ENCODE data around the gene FOXR2. TPM values are rescaled to one million over a fixed set of nuclear protein-coding genes. Genes with fewer than 3 reads are reported as not detected.

FOXR2 gene
- total RNA-seq, 6 donors from 2014 or later: not detected

- WGBS, 2 donors: 74 to 86% methylated on average over 7 of the region's 7 CpGs
- no peaks in the 10 kb centered on the region for H3K4me1 ChIP-seq
- H3K27me3 ChIP-seq: no peaks in the 10 kb centered on the region
- no peak overlapping the region for H3K4me3 ChIP-seq
- H3K27ac ChIP-seq: no peak overlapping the region
- ATAC-seq (ENCODE audit: low FRiP score in 2 of 2) (no peak), DNase-seq (no peak)
- H3K9me3 ChIP-seq: no peaks in the 10 kb centered on the region
- no peak for TF ChIP-seq CTCF (IDR thresholded peaks at IDR 0.05)
- TF ChIP-seq POLR2AphosphoS5 (IDR thresholded peaks at IDR 0.05): no peak
- TF ChIP-seq EP300 (IDR thresholded peaks at IDR 0.05): no peak
- TF ChIP-seq POLR2A (IDR thresholded peaks at IDR 0.05): no peak
- H3K36me3 ChIP-seq: no peaks in the 10 kb centered on the region
These were observed 24.9 kb upstream of the FOXR2 start for GRCh38 chrX:55598333-55598732.

- Histone ChIP-seq H3K36me3 (no peaks in the 10 kb centered on the region), H3K27ac (no peak overlapping the region), H3K9me3 (no peaks in the 10 kb centered on the region), H3K4me1 (no peaks in the 10 kb centered on the region), H3K4me3 (no peak overlapping the region), H3K27me3 (no peaks in the 10 kb centered on the region)
- TF ChIP-seq EP300 (IDR thresholded peaks at IDR 0.05) (no peak), POLR2AphosphoS5 (IDR thresholded peaks at IDR 0.05) (no peak), POLR2A (IDR thresholded peaks at IDR 0.05) (no peak), CTCF (IDR thresholded peaks at IDR 0.05) (no peak)
- DNase-seq (no peak), ATAC-seq (ENCODE audit: low FRiP score in 2 of 2) (no peak)
- WGBS, 2 donors: 54 to 78% methylated on average over 2 of the region's 2 CpGs
These were observed 3.7 kb upstream of the FOXR2 start for GRCh38 chrX:55619547-55619946.

GRCh38 chrX:55624403-55624802 is 1.2 kb downstream of the FOXR2 start:
- 20 to 29% methylated on average over 1 to 5 of the region's 5 CpGs for WGBS, 2 donors

GRCh38 chrX:55636109-55636508 is 12.9 kb downstream of the FOXR2 start:
- no peak for TF ChIP-seq EP300 (IDR thresholded peaks at IDR 0.05)
- TF ChIP-seq CTCF (IDR thresholded peaks at IDR 0.05): no peak
- no peak for TF ChIP-seq POLR2AphosphoS5 (IDR thresholded peaks at IDR 0.05)
- no peak for TF ChIP-seq POLR2A (IDR thresholded peaks at IDR 0.05)
- Histone ChIP-seq H3K27ac (no peak overlapping the region), H3K9me3 (no peaks in the 10 kb centered on the region), H3K4me3 (no peak overlapping the region), H3K4me1 (no peaks in the 10 kb centered on the region), H3K36me3 (no peaks in the 10 kb centered on the region), H3K27me3 (no peaks in the 10 kb centered on the region)
- WGBS, 2 donors: 72 to 79% methylated on average over 6 to 8 of the region's 8 CpGs
- no peak for ATAC-seq (ENCODE audit: low FRiP score in 2 of 2)
- no peak for DNase-seq

More at GRCh38 chrX:55624403-55624802, 1.2 kb downstream of the FOXR2 start:
- Histone ChIP-seq H3K4me3 (no peak overlapping the region), H3K9me3 (no peaks in the 10 kb centered on the region), H3K36me3 (no peaks in the 10 kb centered on the region), H3K27me3 (no peaks in the 10 kb centered on the region), H3K4me1 (no peaks in the 10 kb centered on the region), H3K27ac (no peak overlapping the region)
- ATAC-seq (ENCODE audit: low FRiP score in 2 of 2) (peak in 1 of 2 donors; percentile 77), DNase-seq (peak in 1 of 2 donors; percentile 24)
- TF ChIP-seq EP300 (IDR thresholded peaks at IDR 0.05): no peak
- TF ChIP-seq CTCF (IDR thresholded peaks at IDR 0.05): no peak
- no peak for TF ChIP-seq POLR2AphosphoS5 (IDR thresholded peaks at IDR 0.05)
- TF ChIP-seq POLR2A (IDR thresholded peaks at IDR 0.05): no peak

GRCh38 chrX:55638933-55639332 is 15.7 kb downstream of the FOXR2 start:
- ATAC-seq (ENCODE audit: low FRiP score in 2 of 2) (no peak), DNase-seq (no peak)
- H3K27ac ChIP-seq: no peak overlapping the region
- no peaks in the 10 kb centered on the region for H3K4me1 ChIP-seq
- no peak overlapping the region for H3K4me3 ChIP-seq
- 24 to 90% methylated on average over 1 of the region's 1 CpG for WGBS, 2 donors
- no peaks in the 10 kb centered on the region for H3K9me3 ChIP-seq
- H3K27me3 ChIP-seq: no peaks in the 10 kb centered on the region
- TF ChIP-seq EP300 (IDR thresholded peaks at IDR 0.05): no peak
- no peak for TF ChIP-seq POLR2AphosphoS5 (IDR thresholded peaks at IDR 0.05)
- TF ChIP-seq POLR2A (IDR thresholded peaks at IDR 0.05): no peak
- TF ChIP-seq CTCF (IDR thresholded peaks at IDR 0.05): no peak
- H3K36me3 ChIP-seq: no peaks in the 10 kb centered on the region
